GM12892 (cell line): ENCODE measurements around the gene ASB18.

Source experiments
- POLR2A ChIP-seq: IDR thresholded peaks from 2 replicates; pipeline ENCODE4 v1.6.1; 2011; ENCODE audit warnings: low read depth, low read length, control low read depth
- POLR2AphosphoS5 ChIP-seq: IDR thresholded peaks from 2 replicates; pipeline ENCODE4 v1.6.1; 2011; ENCODE audit warnings: low read depth, low read length, control low read depth
- TAF1 ChIP-seq: IDR thresholded peaks from 2 replicates; pipeline ENCODE4 v1.6.1; 2011; ENCODE audit warnings: low read depth, mild to moderate bottlenecking, control low read depth, low read length, borderline replicate concordance

DNA sequence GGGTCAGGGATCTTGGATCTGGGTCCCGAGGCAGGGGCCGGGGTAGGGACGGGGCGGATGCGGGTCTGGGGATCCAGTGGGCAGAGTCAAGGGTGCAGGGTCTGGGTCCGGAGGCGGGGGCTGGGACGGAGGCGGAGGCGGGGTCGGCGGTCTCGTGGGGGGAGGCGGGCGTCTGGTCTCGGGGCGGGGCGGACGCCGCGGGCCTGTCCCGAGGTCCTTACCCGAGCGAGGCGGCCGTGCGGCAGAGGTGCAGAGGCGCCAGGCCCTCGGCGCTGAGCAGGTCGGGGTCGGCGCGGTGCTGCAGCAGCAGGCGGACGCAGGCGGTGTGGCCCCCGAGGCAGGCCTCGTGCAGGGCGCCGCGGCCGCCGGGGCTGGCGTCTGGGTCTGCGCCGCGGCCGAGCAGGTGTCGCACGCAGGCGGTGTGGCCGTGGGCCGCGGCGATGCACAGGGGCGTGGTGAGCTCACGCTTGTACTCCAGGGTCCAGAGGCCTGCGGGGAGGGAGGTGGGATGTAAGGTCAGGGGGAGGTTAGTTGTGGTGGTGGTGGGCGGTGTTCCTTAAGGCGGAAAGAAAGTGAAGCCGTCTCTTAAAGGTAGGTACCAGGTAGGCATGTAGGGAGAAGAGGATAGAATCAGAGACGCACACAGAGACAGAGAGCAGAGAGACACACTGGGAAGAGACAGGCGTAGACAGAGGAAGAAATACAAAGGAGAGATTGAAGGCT, 26.6 kb downstream of the ASB18 start:
- no peak for TF ChIP-seq POLR2A
- no peak for TF ChIP-seq POLR2AphosphoS5
- TF ChIP-seq TAF1 = no peak
